ENCODE results near the gene CRYL1. TPM values are rescaled to one million over a fixed set of nuclear protein-coding genes. Genes with fewer than 3 reads are reported as not detected.

CRYL1 gene
- total RNA-seq, 3 donors from 2014 or later (not counting 1 experiment from before 2014, with no cell fraction given) = 13.4 to 15.8 (median 14.9) TPM

DNA sequence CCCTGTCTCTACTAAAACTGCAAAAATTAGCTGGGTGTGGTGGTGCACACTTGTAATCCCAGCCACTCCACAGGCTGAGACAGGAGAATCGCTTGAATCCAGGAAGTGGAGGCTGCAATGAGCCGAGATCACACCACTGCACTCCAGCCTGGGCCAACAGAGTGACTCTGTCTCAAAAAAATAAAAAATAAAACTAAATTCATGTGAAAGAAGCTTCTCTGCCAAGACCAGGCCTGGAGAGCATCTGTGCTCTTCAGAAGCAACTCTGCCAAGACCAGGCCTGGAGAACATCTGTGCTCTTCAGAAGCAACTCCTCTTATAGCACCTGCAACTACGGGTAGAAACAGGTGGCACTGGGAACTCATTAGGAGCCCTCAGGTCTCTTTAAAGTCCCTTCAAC is 37.7 kb downstream of the CRYL1 start:
- Mint-ChIP-seq H3K4me1 (peaks cover 0 to 4% of the 10 kb centered on the region in 2 donors), H3K4me3 (no peak overlapping the region), H3K27me3 (ENCODE audit: low read depth in 2 of 2) (no peaks in the 10 kb centered on the region), H3K27ac (no peak overlapping the region), H3K36me3 (no peaks in the 10 kb centered on the region), H3K9me3 (no peaks in the 10 kb centered on the region)
- DNase-seq (no peak), ATAC-seq (no peak)
- Histone ChIP-seq H3K36me3 (ENCODE audit: control insufficient read depth, insufficient read depth, low read length) (no peaks in the 10 kb centered on the region), H3K27me3 (ENCODE audit: control insufficient read depth, insufficient read depth, low read length) (no peaks in the 10 kb centered on the region), H3K9me3 (ENCODE audit: control insufficient read depth, insufficient read depth, low read length) (no peaks in the 10 kb centered on the region), H3K27ac (ENCODE audit: low read length) (no peak overlapping the region), H3K4me3 (ENCODE audit: low read length) (no peak overlapping the region), H3K4me1 (ENCODE audit: control insufficient read depth, insufficient read depth, low read length) (no peaks in the 10 kb centered on the region)
- TF ChIP-seq, protein P1, sequence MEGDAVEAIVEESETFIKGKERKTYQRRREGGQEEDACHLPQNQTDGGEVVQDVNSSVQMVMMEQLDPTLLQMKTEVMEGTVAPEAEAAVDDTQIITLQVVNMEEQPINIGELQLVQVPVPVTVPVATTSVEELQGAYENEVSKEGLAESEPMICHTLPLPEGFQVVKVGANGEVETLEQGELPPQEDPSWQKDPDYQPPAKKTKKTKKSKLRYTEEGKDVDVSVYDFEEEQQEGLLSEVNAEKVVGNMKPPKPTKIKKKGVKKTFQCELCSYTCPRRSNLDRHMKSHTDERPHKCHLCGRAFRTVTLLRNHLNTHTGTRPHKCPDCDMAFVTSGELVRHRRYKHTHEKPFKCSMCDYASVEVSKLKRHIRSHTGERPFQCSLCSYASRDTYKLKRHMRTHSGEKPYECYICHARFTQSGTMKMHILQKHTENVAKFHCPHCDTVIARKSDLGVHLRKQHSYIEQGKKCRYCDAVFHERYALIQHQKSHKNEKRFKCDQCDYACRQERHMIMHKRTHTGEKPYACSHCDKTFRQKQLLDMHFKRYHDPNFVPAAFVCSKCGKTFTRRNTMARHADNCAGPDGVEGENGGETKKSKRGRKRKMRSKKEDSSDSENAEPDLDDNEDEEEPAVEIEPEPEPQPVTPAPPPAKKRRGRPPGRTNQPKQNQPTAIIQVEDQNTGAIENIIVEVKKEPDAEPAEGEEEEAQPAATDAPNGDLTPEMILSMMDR (IDR thresholded peaks at IDR 0.05) = no peak
- intact Hi-C loops (cut with micrococcal nuclease) = loop anchor here (5.0 kb wide), 1 partner anchor 291 kb away; no protein-coding TSS in a partner anchor
- WGBS (ENCODE audit: insufficient coverage) = 92% methylated on average over 3 of the region's 3 CpGs

GRCh38 chr13:20482787-20483186 is 42.9 kb downstream of the CRYL1 start:
- Histone ChIP-seq H3K9me3 (ENCODE audit: control insufficient read depth, insufficient read depth, low read length) (no peaks in the 10 kb centered on the region), H3K27me3 (ENCODE audit: control insufficient read depth, insufficient read depth, low read length) (no peaks in the 10 kb centered on the region), H3K4me3 (ENCODE audit: low read length) (no peak overlapping the region), H3K27ac (ENCODE audit: low read length) (no peak overlapping the region), H3K36me3 (ENCODE audit: control insufficient read depth, insufficient read depth, low read length) (no peaks in the 10 kb centered on the region), H3K4me1 (ENCODE audit: control insufficient read depth, insufficient read depth, low read length) (no peaks in the 10 kb centered on the region)
- no peak for ATAC-seq
- TF ChIP-seq, protein P1 (IDR thresholded peaks at IDR 0.05) = no peak
- intact Hi-C loops (cut with micrococcal nuclease) = no loop called here
- Mint-ChIP-seq H3K27ac (no peak overlapping the region), H3K36me3 (no peaks in the 10 kb centered on the region), H3K27me3 (ENCODE audit: low read depth in 2 of 2) (peaks cover 3 to 7% of the 10 kb centered on the region in 2 donors), H3K9me3 (no peaks in the 10 kb centered on the region), H3K4me3 (no peak overlapping the region), H3K4me1 (peaks cover 4 to 6% of the 10 kb centered on the region in 2 donors)
- WGBS (ENCODE audit: insufficient coverage) = 92% methylated on average over 5 of the region's 6 CpGs
- DNase-seq = no peak

GRCh38 chr13:20482275-20482761 is 43.3 kb downstream of the CRYL1 start:
- ATAC-seq (no peak), DNase-seq (no peak)
- Mint-ChIP-seq H3K27me3 (ENCODE audit: low read depth in 2 of 2) (peaks cover 3 to 7% of the 10 kb centered on the region in 2 donors), H3K4me1 (peaks cover 4 to 6% of the 10 kb centered on the region in 2 donors), H3K4me3 (no peak overlapping the region), H3K27ac (no peak overlapping the region), H3K9me3 (no peaks in the 10 kb centered on the region), H3K36me3 (no peaks in the 10 kb centered on the region)
- intact Hi-C loops (cut with micrococcal nuclease) = no loop called here
- WGBS (ENCODE audit: insufficient coverage) = 73% methylated on average over 9 of the region's 11 CpGs
- Histone ChIP-seq H3K27ac (ENCODE audit: low read length) (no peak overlapping the region), H3K4me1 (ENCODE audit: control insufficient read depth, insufficient read depth, low read length) (peaks cover 1% of the 10 kb centered on the region), H3K36me3 (ENCODE audit: control insufficient read depth, insufficient read depth, low read length) (no peaks in the 10 kb centered on the region), H3K9me3 (ENCODE audit: control insufficient read depth, insufficient read depth, low read length) (no peaks in the 10 kb centered on the region), H3K4me3 (ENCODE audit: low read length) (no peak overlapping the region), H3K27me3 (ENCODE audit: control insufficient read depth, insufficient read depth, low read length) (peaks cover under 1% of the 10 kb centered on the region)
- TF ChIP-seq, protein P1 (IDR thresholded peaks at IDR 0.05) = no peak

GRCh38 chr13:20477394-20477793 is 48.3 kb downstream of the CRYL1 start:
- peaks cover 25% of the 10 kb centered on the region for H3K4me1 ChIP-seq (ENCODE audit: control insufficient read depth, insufficient read depth, low read length)
- intact Hi-C loops (cut with micrococcal nuclease) = no loop called here
- peaks cover 2% of the 10 kb centered on the region for H3K27me3 ChIP-seq (ENCODE audit: control insufficient read depth, insufficient read depth, low read length)
- H3K9me3 ChIP-seq (ENCODE audit: control insufficient read depth, insufficient read depth, low read length) = no peaks in the 10 kb centered on the region
- H3K4me3 ChIP-seq (ENCODE audit: low read length) = no peak overlapping the region
- H3K36me3 ChIP-seq (ENCODE audit: control insufficient read depth, insufficient read depth, low read length) = no peaks in the 10 kb centered on the region
- TF ChIP-seq, protein P1 (IDR thresholded peaks at IDR 0.05) = no peak
- Mint-ChIP-seq H3K4me1 (peaks cover 17 to 30% of the 10 kb centered on the region in 2 donors), H3K27ac (no peak overlapping the region), H3K4me3 (no peak overlapping the region), H3K27me3 (ENCODE audit: low read depth in 2 of 2) (peaks cover 3 to 7% of the 10 kb centered on the region in 2 donors), H3K9me3 (no peaks in the 10 kb centered on the region), H3K36me3 (no peaks in the 10 kb centered on the region)
- no peak for DNase-seq
- no peak for ATAC-seq
- no peak overlapping the region for H3K27ac ChIP-seq (ENCODE audit: low read length)
- 100% methylated on average over 1 of the region's 3 CpGs for WGBS (ENCODE audit: insufficient coverage)

Measured in natural killer cell (primary cell).